HG03520 (cell line): Measurements from ENCODE around the gene PPP1R15A.
"Not testable (repeated sequence)": the region's sequence is repeated elsewhere in the genome, so short reads cannot be mapped to it uniquely, and the experiment has no call there.

ENCODE experiments used
- ATAC-seq: cut with Tn5 transposase; IDR thresholded peaks from one replicate; pipeline ENCODE4 v1.9.1; 2021; ENCODE audit warnings: mild to moderate bottlenecking, moderate library complexity; ENCODE audit not compliant: unreplicated experiment

Gene PPP1R15A

DNA sequence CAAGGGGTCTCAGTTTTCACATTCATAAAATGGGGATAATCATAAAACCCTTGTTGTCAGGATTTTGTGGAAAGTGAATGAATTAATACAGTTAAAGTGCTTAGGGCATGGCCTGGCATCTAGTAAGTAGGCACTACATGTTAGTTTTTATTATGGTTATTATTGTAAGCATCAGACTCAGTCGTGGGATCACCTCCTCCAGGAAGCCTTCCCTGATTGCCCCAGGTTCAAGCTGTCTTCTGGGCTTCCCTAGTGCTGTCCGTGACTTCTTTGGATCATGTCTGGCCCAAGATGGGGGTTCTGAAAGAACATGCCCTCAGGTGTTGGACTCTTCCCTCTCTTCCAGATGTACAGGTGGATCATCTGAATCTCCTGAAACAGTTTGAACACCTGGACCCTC is 38.6 kb downstream of the PPP1R15A start:
- ATAC-seq: no peak

DNA sequence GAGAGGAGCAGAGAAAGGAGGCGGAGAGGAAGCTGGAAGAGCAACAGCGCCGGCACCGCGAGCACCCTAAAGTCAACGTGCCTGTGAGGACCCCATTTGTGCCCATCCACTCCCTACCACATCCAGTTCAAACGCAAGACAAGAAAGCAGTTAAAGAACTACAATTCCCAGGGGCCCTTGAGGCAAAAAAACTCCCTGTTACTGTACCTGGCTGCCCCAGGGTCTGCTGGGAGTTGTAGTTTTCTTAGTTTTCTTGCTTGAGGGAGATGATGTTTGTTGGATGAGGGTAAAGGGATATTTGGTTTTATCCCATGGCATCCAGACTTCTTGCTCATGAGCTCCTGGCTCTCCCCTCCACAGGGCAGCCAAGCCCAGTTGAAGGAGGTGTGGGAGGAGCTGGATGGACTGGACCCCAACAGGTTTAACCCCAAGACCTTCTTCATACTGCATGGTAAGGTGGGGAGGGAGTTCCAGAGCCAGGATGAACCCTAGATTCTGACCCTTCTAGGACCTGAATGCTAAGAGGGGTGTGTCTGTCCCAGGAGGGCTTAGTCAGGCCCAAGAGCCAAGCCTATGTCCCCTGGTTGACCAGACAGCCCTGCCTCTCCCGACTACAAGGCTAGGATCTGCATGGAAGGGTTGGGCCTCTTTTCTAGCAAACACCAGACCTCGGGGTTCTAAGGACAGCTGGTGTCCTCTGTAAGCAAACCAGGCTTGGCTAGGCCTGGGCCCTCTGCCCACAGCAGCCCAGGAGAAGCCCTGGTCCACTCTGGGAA is 41.1 kb downstream of the PPP1R15A start:
- ATAC-seq: no peak

DNA sequence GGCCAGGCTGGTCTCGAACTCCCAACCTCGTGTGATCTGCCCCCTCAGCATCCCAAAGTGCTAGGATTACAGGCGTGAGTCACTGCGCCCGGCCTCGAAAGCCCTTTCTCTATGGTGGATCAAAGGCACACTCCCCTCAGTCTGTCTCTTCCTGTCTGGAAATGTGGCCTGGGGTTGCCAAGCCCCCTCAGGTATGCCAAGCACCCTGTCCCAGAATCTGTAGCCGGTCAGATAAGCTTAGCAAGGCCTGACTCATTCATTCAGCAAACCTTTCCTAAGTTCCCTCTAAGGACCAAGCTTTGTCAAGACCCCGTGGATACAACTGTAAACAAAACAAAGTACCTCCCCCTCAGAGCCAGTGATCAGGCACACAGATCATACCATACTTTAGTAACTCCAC is 42.0 kb downstream of the PPP1R15A start:
- no peak for ATAC-seq

DNA sequence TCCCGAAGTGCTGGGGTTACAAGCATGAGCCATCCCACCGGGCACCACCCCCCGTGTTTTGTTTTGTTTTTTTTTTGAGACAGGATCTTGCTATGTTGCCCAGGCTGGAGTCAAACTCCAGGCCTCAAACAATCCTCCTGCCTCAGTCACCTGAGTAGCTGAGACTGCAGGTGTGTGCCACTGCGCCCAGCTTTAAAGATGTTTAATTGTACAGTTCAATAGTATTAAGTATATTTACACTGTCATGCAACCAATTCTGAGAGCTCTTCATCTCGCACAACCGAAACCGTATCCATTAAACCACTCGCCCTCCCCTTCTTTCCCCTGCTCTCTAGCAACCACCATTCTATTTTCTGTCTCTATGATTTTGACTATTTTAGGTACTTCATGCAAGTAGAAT is 43.5 kb downstream of the PPP1R15A start:
- no peak for ATAC-seq

DNA sequence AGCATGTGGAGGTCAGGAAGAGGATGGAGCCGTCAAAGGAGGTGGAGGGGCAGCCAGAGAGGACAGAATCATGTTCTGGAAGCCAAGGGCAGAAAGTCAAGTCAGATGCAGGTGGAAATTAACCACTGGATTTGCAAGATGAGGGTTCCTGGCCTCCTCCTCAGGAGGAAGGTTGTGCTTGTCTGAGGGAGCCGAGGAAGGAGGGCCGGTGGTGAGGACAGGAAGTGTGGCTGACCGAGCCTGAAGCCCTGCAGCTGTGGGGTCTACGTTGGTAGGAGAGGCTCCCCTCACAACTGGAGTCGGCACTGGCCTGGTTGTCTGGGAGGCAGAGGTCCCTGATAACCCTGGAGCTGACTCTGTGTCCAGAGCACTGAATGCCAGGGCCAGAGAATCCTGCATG is 45.9 kb downstream of the PPP1R15A start:
- no peak for ATAC-seq

DNA sequence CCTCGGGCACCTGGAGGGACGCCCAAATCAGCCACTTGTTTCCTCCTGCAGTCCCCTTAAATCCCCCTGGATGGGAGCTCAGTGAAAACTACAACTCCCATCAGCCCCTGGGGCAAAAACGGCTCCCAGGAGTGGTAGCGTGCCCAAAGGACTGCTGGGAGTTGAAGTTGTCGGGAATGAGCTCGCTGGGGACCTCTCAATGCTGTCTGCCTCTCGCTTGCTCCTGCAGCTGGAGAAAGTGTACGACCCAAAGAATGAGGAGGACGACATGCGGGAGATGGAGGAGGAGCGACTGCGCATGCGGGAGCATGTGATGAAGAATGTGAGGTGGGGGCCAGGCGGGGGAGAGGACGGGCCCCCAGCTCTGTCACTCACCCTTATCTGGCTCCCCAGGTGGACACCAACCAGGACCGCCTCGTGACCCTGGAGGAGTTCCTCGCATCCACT is 46.6 kb downstream of the PPP1R15A start:
- ATAC-seq: no peak

DNA sequence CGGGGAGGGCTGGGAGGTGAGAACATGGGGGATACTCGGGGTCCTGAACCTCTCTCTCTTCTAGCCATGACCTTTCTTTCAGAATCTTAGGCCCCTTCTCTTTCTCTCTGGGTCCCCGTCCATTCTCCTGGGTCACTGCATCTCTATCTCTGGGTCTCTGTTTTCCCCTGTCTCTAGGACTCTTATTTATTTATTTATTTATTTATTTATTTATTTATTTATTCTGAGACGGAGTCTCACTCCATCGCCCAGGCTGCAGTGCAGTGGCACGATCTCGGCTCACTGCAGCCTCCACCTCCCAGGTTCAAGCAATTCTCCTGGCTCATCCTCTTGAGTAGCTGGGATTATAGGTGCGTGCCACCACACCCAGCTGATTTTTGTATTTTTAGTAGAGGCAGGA is 47.0 kb downstream of the PPP1R15A start:
- not testable (repeated sequence) for ATAC-seq

DNA sequence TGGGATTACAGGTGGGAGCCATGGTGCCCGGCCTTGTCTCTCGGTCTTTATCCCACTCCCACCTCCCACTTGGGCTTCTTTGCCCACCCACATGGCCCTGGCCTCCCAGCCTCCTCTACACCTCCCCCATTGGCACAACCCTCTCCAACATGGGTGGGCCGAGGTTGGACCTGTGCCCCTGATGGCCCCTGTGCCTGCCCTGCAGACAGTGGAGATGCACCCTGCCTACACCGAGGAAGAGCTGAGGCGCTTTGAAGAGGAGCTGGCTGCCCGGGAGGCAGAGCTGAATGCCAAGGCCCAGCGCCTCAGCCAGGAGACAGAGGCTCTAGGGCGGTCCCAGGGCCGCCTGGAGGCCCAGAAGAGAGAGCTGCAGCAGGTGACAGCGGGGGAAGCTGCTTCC is 48.7 kb downstream of the PPP1R15A start:
- ATAC-seq: no peak

DNA sequence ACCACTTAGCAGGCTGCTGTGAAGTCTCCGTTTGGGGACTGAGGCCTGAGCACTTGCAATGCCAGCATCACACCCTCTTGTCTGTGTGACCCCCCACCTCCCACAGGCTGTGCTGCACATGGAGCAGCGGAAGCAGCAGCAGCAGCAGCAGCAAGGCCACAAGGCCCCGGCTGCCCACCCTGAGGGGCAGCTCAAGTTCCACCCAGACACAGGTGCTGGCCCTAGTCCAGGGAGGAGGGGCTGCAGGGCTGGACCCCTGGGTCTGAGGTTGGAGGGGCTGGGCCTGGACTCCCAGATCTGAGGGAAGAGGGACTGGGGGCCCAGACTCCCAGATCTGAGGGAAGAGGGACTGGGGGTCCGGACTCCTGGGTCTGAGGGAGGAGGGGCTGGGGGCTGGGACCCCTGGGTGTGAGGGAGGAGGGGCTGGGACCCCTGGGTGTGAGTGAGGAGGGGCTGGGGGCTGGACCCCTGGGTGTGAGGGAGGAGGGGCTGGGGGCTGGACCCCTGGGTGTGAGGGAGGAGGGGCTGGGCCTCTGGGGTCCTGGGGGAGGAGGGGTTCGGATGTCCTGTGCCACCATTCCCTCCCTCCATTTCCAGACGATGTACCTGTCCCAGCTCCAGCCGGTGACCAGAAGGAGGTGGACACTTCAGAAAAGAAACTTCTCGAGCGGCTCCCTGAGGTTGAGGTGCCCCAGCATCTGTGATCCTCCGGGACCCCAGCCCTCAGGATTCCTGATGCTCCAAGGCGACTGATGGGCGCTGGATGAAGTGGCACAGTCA is 49.7 kb downstream of the PPP1R15A start:
- ATAC-seq: no peak

DNA sequence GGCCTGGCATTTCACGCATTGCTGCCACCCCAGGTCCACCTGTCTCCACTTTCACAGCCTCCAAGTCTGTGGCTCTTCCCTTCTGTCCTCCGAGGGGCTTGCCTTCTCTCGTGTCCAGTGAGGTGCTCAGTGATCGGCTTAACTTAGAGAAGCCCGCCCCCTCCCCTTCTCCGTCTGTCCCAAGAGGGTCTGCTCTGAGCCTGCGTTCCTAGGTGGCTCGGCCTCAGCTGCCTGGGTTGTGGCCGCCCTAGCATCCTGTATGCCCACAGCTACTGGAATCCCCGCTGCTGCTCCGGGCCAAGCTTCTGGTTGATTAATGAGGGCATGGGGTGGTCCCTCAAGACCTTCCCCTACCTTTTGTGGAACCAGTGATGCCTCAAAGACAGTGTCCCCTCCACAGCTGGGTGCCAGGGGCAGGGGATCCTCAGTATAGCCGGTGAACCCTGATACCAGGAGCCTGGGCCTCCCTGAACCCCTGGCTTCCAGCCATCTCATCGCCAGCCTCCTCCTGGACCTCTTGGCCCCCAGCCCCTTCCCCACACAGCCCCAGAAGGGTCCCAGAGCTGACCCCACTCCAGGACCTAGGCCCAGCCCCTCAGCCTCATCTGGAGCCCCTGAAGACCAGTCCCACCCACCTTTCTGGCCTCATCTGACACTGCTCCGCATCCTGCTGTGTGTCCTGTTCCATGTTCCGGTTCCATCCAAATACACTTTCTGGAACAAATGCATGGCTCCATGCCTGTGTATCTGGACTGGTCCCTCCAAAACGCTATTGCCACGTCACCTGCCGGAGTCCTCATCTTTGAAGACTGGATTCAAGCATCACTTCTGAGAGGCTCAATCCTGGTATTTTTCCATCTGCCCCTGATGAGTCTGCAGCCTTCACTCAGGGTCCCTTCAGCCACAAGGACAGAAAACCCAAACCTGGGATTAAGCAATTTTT is 50.6 kb downstream of the PPP1R15A start:
- no peak for ATAC-seq

DNA sequence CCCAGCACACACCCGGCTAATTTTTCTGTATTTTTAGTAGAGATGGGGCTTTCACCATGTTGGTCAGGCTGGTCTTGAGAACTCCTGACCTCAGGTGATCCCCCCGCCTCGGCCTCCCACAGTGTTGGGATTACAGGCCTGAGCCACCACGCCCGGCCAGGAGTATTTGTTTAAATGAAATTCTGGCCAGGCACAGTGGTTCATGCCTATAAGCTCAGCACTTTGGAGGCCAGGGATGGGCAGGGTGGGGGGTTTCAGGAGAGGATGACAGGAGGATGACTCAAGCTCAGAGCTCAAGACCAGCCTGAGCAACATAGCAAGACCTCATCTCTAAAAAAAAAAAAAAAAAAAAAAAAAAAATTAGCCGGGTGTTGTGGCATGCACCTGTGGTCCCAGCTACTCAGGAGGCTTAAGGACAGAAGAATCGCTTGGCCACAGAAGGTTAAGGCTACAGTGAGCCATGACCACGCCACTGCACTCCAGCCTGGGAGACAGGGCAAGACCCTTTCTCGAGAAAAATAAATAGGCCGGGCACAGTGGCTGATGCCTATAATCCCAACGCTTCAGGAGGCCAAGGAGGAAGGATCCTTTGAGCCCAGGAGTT is 53.1 kb downstream of the PPP1R15A start:
- ATAC-seq: no peak
